Measurements from ENCODE around the gene ACTR2. TPM values are rescaled to one million over a fixed set of nuclear protein-coding genes. Genes with fewer than 3 reads are reported as not detected.

The ACTR2 gene
- total RNA-seq, 1 experiment from 2014 or later: 347 TPM

GRCh38 chr2:65300134-65300760 lies 72.6 kb downstream of the ACTR2 start:
- H3K9me3 ChIP-seq (ENCODE audit: control insufficient read depth, insufficient read depth, low read depth, low read length): no peaks in the 10 kb centered on the region
- POLR2A ChIA-PET: no interaction called here
- H3K4me1 ChIP-seq (ENCODE audit: control insufficient read depth, insufficient read depth, low read length): peaks cover 25% of the 10 kb centered on the region
- in situ Hi-C loops (cut with HindIII; ENCODE audit: low pct_unique_long_range_greater_than_20kb, low sequenced_read_pairs) (no loop called here), intact Hi-C loops (cut with micrococcal nuclease; ENCODE audit: unreplicated experiment) (no loop called here)
- H3K4me3 ChIP-seq (ENCODE audit: low read depth in 2 of 2, low read length in 2 of 2): no peak overlapping the region
- TF ChIP-seq REST (IDR thresholded peaks at IDR 0.05; ENCODE audit: insufficient read depth in 1 of 2, low read depth in 2 of 2, low read length in 1 of 2) (0 out of 4 replicates have a peak, but pooled peaks of 1 of the 2 experiments have one; percentile 37), CTCF (IDR thresholded peaks at IDR 0.05) (no peak), POLR2AphosphoS5 (IDR thresholded peaks at IDR 0.05; ENCODE audit: low read depth, low read length) (no peak), SIN3A (IDR thresholded peaks at IDR 0.05; ENCODE audit: borderline replicate concordance, insufficient read depth, low read depth, low read length) (no peak), TCF7L2 (IDR thresholded peaks at IDR 0.05; ENCODE audit: low read depth, low read length) (no peak)
- ATAC-seq (peak; percentile 31), DNase-seq (ENCODE audit: low read depth, low spot score) (no peak)
- H3K27ac ChIP-seq (ENCODE audit: low read length): no peak overlapping the region; the same call in 1 of the 2 replicates
- H3K36me3 ChIP-seq (ENCODE audit: control insufficient read depth, insufficient read depth, low read length): no peaks in the 10 kb centered on the region
- H3K27me3 ChIP-seq (ENCODE audit: control insufficient read depth, insufficient read depth, low read length): no peaks in the 10 kb centered on the region
- no TSS peak for BruUV-seq (replicated peaks)
- CTCF ChIA-PET: no interaction called here

- POLR2A ChIA-PET: no interaction called here
- in situ Hi-C loops (cut with HindIII; ENCODE audit: low pct_unique_long_range_greater_than_20kb, low sequenced_read_pairs) (no loop called here), intact Hi-C loops (cut with micrococcal nuclease; ENCODE audit: unreplicated experiment) (no loop called here)
- peaks cover 25% of the 10 kb centered on the region for H3K4me1 ChIP-seq (ENCODE audit: control insufficient read depth, insufficient read depth, low read length)
- CTCF ChIA-PET: interaction anchor here (0.6 kb wide), 1 partner anchor 96 kb away, joined by 9 read pairs; no protein-coding TSS in a partner anchor
- no TSS peak for BruUV-seq (replicated peaks)
- no peaks in the 10 kb centered on the region for H3K9me3 ChIP-seq (ENCODE audit: control insufficient read depth, insufficient read depth, low read depth, low read length)
- peak; percentile 89 for ATAC-seq
- DNase-seq (ENCODE audit: low read depth, low spot score): peak; percentile 48
- H3K27ac ChIP-seq (ENCODE audit: low read length): peak overlapping the region; percentile 41
- TF ChIP-seq TCF7L2 (IDR thresholded peaks at IDR 0.05; ENCODE audit: low read depth, low read length) (no peak), SIN3A (IDR thresholded peaks at IDR 0.05; ENCODE audit: borderline replicate concordance, insufficient read depth, low read depth, low read length) (no peak), REST (IDR thresholded peaks at IDR 0.05; ENCODE audit: insufficient read depth in 1 of 2, low read depth in 2 of 2, low read length in 1 of 2) (no peak), POLR2AphosphoS5 (IDR thresholded peaks at IDR 0.05; ENCODE audit: low read depth, low read length) (no peak), CTCF (IDR thresholded peaks at IDR 0.05) (no peak)
- no peaks in the 10 kb centered on the region for H3K27me3 ChIP-seq (ENCODE audit: control insufficient read depth, insufficient read depth, low read length)
- no peaks in the 10 kb centered on the region for H3K36me3 ChIP-seq (ENCODE audit: control insufficient read depth, insufficient read depth, low read length)
- H3K4me3 ChIP-seq (ENCODE audit: low read depth in 2 of 2, low read length in 2 of 2): peak overlapping the region in 1 of 2 experiments; percentile 21; a peak in 1 of 4 replicates
These were observed 73.4 kb downstream of the ACTR2 start for GRCh38 chr2:65300761-65301711.
